ENCODE data around the gene EFNA2.

The EFNA2 gene

GRCh38 chr19:1272423-1273262, 13.0 kb upstream of the EFNA2 start:
- no peak for DNase-seq

- no peak for DNase-seq
Measured at GRCh38 chr19:1273263-1274041, 12.2 kb upstream of the EFNA2 start.

DNA sequence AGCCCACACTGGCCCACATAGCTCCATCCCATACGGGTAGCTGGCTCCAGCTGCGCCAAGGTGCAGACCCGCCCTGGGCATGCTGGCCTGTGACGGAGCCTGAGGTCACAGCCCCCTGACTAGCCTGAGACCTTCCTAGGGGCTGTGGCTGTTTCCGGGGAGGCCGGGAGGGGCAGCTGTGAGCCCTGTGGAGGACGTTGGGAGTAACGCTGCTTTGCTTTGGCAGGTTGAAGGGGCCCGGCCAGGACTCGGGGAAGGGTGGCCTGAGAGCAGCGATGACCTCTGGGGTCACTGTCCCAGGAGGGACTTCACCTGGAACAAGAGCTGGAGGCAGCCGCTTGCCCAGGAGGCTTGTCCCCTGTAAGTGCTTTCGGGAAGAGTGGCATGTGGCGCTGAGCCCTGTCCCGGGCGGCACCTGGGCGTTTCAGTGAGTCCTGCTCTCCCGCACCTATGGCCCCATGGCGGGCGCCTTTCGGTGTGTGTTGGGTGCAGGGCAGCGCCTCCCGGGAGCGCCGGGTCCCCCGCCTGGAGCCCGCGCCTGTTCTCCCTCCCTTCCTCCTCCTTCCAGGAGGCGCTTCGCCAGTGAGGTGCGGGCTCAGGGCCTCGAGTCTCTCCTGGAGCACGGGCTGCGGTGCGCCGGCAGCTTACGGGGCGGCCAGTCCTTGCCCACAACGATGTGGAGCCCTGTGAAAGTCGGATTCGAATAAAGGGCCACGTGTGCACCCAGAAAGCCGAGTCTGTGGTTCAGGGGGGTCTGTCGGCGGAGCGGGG, 11.4 kb upstream of the EFNA2 start:
- DNase-seq = no peak

DNA sequence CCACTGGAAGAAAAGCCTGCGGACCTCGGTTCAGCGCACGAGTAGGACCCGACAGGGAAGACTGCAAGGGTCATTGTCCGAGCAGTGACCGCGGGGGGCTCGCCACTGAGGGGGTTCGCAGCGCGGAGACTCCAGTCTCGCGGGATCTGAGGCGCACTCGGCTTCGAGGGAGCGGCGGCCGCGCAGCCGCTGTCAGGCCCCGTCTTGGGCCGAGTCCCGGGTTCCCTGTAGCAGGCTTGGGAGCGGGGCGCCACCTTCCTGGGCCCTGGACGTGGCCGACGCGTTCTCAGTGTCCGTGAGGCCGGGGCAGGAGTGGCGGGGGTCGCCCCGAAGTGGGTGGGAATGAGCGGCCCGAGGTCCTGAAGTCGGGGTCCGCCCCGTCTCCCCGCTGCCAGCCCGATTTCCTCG, 10.8 kb upstream of the EFNA2 start:
- DNase-seq = peak; percentile 43

DNA sequence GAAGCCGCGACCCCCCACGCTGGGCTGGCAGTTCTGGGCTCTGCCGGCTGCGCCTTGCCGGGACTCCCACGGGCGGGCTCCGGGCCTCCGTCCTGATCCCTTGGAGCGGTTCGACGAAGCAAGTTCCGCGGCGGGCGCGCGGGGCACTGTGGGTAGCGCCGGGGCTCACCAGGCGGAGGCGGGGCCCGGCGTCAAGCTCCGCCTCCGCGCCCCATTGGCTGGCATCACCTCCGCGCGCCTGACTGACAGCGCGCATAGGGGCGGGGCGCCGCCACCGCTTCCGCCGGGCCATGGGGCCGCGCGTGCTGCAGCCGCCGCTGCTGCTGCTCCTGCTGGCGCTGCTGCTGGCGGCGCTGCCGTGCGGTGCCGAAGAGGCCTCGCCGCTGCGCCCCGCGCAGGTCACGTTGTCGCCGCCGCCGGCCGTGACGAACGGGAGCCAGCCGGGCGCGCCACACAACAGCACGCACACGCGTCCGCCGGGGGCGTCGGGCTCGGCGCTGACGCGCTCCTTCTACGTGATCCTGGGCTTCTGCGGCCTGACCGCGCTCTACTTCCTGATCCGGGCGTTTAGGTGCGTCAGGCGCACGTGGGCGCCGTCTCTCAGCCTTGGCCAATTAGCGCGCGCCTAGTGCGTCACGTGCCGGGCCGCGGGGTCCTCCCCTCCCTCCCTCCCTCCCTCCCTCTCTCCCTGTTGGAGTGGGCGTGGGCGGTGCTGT, 10.3 kb upstream of the EFNA2 start, which contains the start of gene FAM174C:
Gene FAM174C, plus strand, starts transcription at position 271 of the 716 bp plus-strand sequence. Its CDS starts 20 bp downstream, at position 291.
- DNase-seq = peak; percentile 92

DNA sequence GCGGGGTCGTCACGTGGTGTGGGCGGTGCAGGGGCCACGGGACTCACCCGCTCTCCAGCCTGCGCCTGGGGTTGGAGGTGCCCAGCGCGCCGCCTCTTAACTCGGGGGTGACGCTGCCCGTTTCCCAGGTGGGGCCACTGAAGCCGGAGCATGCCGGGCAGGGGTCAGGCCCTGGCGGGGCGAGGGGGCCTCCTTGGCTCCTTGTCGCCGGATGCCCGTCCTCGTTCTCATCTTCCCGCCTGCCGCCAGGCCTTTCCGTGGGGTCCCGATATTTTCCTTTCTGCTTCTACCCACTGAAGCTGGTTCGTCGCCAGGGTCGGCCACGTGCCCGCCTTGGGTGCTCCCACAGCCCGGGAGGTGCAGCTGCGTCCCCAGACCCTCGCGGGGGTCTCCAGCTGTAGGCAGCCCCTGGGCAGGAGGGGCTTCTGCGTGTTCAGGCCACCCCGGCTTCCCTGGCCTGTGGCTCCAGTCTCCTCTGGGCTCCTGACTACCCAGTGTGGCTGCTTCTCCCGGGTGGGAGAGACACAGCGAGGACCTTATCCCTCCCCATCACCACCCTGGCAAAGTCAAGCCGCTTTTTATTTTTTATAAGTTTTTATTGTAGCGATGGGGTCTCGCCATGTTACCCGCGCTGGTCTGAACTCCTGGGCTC, 9.6 kb upstream of the EFNA2 start:
- no peak for DNase-seq

DNA sequence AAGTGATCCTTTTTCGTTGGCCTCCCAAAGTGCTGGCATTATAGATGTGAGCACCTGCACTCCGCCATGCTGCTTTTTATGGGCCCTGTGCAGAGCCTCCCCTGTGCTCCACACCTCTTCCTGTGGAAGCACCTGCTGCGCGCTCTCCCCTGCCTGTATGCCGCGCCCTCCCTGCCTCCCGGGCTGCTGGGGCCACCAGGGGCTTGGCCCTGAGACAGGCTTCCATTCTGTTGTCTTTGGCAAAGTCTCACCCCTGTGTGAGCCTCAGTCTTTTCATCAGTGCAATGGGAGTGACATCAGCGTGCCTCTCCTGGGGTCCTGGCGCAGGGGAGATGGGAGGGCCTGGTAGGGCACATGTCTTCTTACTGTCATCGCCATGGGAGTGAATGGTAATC, 9.0 kb upstream of the EFNA2 start:
- DNase-seq = no peak

GRCh38 chr19:1277061-1277460, 8.6 kb upstream of the EFNA2 start:
- no peak for DNase-seq

- DNase-seq = no peak
Measured at GRCh38 chr19:1278074-1278473, 7.6 kb upstream of the EFNA2 start.

DNA sequence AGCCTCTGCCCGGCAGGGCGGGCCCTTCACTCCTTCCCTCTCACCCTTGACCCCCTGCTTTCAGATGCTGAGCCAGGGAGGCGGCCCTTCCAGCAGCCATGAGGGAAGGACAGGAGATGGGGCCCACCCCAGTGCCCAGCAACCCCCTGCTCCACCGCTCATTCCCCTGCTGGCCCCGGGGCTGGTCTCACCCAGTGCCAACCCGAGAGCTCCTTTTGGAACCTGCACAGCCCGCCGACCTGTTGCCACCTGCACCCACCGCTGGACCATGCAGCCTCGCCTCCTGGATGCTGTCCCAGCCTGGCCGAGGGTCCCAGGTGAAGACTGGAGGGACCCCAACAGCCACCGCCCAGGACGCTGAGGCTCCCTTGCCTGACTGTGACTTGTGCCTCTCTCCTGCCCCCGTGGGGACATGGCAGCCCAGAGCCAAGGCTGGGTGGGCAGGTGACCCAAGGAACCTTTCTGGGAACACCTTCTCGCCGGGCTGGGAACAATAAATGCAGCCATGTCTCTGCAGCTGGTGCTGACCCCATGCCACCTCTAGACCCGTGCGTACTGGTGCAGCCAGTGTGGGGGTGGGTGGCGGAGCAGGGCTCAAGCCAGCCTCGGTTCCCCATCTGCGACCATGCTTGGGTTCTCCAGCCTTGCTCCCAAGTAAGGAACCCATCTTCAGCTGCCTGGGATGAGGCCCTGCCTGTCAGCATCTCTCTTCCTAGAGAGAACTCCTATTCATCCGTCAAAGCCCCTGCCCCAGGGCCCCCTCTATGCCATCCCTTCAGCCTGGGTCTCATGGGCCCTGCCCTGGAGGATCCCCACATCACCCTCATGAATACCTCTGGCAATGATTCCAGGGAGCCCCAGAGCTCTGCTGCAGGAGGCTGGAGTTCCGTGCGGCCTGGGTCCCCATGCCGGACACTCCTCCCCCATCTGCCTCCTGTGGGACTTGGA, 6.7 kb upstream of the EFNA2 start:
- DNase-seq = no peak

GRCh38 chr19:1279782-1280341, 5.8 kb upstream of the EFNA2 start:
- peak; percentile 78 for DNase-seq

- DNase-seq = no peak
Measured at GRCh38 chr19:1280636-1281568, 4.8 kb upstream of the EFNA2 start.

GRCh38 chr19:1281569-1282287, 3.9 kb upstream of the EFNA2 start:
- no peak for DNase-seq

GRCh38 chr19:1282588-1283206, 3.0 kb upstream of the EFNA2 start:
- no peak for DNase-seq

- no peak for DNase-seq
Measured at GRCh38 chr19:1283207-1283916, 2.3 kb upstream of the EFNA2 start.

DNA sequence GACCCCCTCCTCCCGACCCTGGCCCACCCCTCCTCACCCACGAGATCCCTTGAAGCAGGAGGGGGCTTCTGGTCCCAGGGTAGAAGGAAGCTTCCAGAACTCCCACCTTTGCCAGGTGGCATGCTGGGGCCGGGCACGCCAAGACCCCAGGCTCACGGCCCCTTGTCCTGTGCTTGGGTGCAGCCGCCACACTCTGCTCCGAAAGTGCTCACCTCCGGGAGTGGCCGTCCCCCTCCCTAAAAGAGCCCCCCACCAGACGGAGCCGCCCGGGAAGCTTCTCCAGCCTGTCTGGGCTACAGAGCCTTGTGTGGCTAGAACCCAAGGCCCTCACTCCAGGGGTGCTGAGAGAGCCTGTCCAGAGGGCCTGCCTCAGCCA, 1.8 kb upstream of the EFNA2 start:
- DNase-seq = no peak

- no peak for DNase-seq
Measured at GRCh38 chr19:1284293-1284978, 1.2 kb upstream of the EFNA2 start.
